ENCODE results near the gene C17orf67. TPM values are rescaled to one million over a fixed set of nuclear protein-coding genes. Genes with fewer than 3 reads are reported as not detected.

Gene C17orf67
- polyA plus RNA-seq (2013, experiment 1 of 2) = 1.4 TPM
- polyA plus RNA-seq (2013, experiment 2 of 2) = 1.4 TPM

GRCh38 chr17:56833809-56834379, at the start of gene C17orf67, which contains the start of gene DGKE:
C17orf67 (minus strand) TSS chr17:56833920; CDS start chr17:56815810, 18,110 bp downstream.
DGKE (plus strand) TSS chr17:56834151; CDS start chr17:56834796, 645 bp downstream.
- H2BK12ac ChIP-seq (ENCODE audit: low read length) = peak within 1 kb of the TSS; percentile 87
- peak within 1 kb of the TSS; percentile 96 for H3K14ac ChIP-seq (ENCODE audit: low read length)
- H2AK5ac ChIP-seq (ENCODE audit: low read depth, low read length) = no peak within 1 kb of the TSS
- H3K23ac ChIP-seq (ENCODE audit: low read depth, low read length, poor library complexity) = peak within 1 kb of the TSS; percentile 92
- H3K4me3 ChIP-seq (ENCODE audit: low read length in 2 of 2) = peak within 1 kb of the TSS; percentile 74 to 89
- no CpG with 5 or more reads among the region's 66 CpGs for WGBS, 2 donors (ENCODE audit: extremely low coverage in 2 of 2, insufficient read length in 2 of 2, insufficient replicate concordance in 1 of 2)
- peaks cover 3 to 8% of the 10 kb centered on the region in 2 donors for H3K4me1 ChIP-seq (ENCODE audit: control insufficient read depth in 2 of 2, insufficient read depth in 1 of 2, low read depth in 1 of 2, low read length in 2 of 2)
- peak within 1 kb of the TSS; percentile 99 for H3K4me2 ChIP-seq (ENCODE audit: insufficient read depth, low read length, poor library complexity, severe bottlenecking)
- H3K36me3 ChIP-seq (replicated peaks in 1 of 2; ENCODE audit: control insufficient read depth in 2 of 2, insufficient read depth in 2 of 2, low read length in 2 of 2) = peaks cover 0 to 6% of the 10 kb centered on the region in 2 donors
- H4K8ac ChIP-seq (ENCODE audit: low read depth, low read length) = no peak within 1 kb of the TSS
- peaks cover 3% of the 10 kb centered on the region for H3K79me1 ChIP-seq (ENCODE audit: low read depth, low read length)
- peak within 1 kb of the TSS; percentile 73 for H2BK120ac ChIP-seq (ENCODE audit: low read depth, low read length)
- H3K27me3 ChIP-seq (ENCODE audit: control insufficient read depth in 3 of 3, insufficient read depth in 3 of 3, low read depth in 1 of 3, low read length in 3 of 3) = peaks cover 0 to 15% (median 0%) of the 10 kb centered on the region in 3 experiments
- H2AFZ ChIP-seq (ENCODE audit: low read length) = peak within 1 kb of the TSS; percentile 99
- peak within 1 kb of the TSS; percentile 90 for H2BK15ac ChIP-seq (ENCODE audit: low read length)
- H3K18ac ChIP-seq (ENCODE audit: low read length) = peak within 1 kb of the TSS; percentile 97
- H3K9me3 ChIP-seq (replicated peaks in 1 of 2; ENCODE audit: control insufficient read depth in 2 of 2, insufficient read depth in 1 of 2, low read depth in 1 of 2, low read length in 2 of 2) = peaks cover 0 to 8% of the 10 kb centered on the region in 2 donors
- H3K9ac ChIP-seq (ENCODE audit: low read depth, low read length, poor library complexity) = peak within 1 kb of the TSS; percentile 89
- H3K4ac ChIP-seq (ENCODE audit: low read length) = peak within 1 kb of the TSS; percentile 85
- peak; percentile 95 for DNase-seq (ENCODE audit: low spot score)
- H3K27ac ChIP-seq (replicated peaks; ENCODE audit: low read length) = peak within 1 kb of the TSS; percentile 34
- H4K91ac ChIP-seq (ENCODE audit: low read depth, low read length, poor library complexity) = no peak within 1 kb of the TSS
- peak within 1 kb of the TSS; percentile 83 for H2BK5ac ChIP-seq (ENCODE audit: low read length)

- Histone ChIP-seq H2BK12ac (ENCODE audit: low read length) (no peak overlapping the region), H3K79me1 (ENCODE audit: low read depth, low read length) (no peaks in the 10 kb centered on the region), H4K8ac (ENCODE audit: low read depth, low read length) (no peak overlapping the region), H3K4me1 (ENCODE audit: control insufficient read depth in 2 of 2, insufficient read depth in 1 of 2, low read depth in 1 of 2, low read length in 2 of 2) (no peaks in the 10 kb centered on the region), H3K9ac (ENCODE audit: low read depth, low read length, poor library complexity) (no peak overlapping the region), H3K27ac (replicated peaks; ENCODE audit: low read length) (no peak overlapping the region), H4K91ac (ENCODE audit: low read depth, low read length, poor library complexity) (no peak overlapping the region), H2BK120ac (ENCODE audit: low read depth, low read length) (no peak overlapping the region), H3K23ac (ENCODE audit: low read depth, low read length, poor library complexity) (no peak overlapping the region), H2AFZ (ENCODE audit: low read length) (no peak overlapping the region), H3K4ac (ENCODE audit: low read length) (no peak overlapping the region), H2BK15ac (ENCODE audit: low read length) (no peak overlapping the region), H3K4me3 (ENCODE audit: low read length in 2 of 2) (no peak overlapping the region), H3K36me3 (replicated peaks in 1 of 2; ENCODE audit: control insufficient read depth in 2 of 2, insufficient read depth in 2 of 2, low read length in 2 of 2) (no peaks in the 10 kb centered on the region), H3K9me3 (replicated peaks in 1 of 2; ENCODE audit: control insufficient read depth in 2 of 2, insufficient read depth in 1 of 2, low read depth in 1 of 2, low read length in 2 of 2) (peaks cover 0 to 5% of the 10 kb centered on the region in 2 donors), H3K14ac (ENCODE audit: low read length) (no peak overlapping the region), H3K4me2 (ENCODE audit: insufficient read depth, low read length, poor library complexity, severe bottlenecking) (no peak overlapping the region), H2AK5ac (ENCODE audit: low read depth, low read length) (no peak overlapping the region), H3K18ac (ENCODE audit: low read length) (no peak overlapping the region), H3K27me3 (ENCODE audit: control insufficient read depth in 3 of 3, insufficient read depth in 3 of 3, low read depth in 1 of 3, low read length in 3 of 3) (peaks cover 0 to 2% (median 0%) of the 10 kb centered on the region in 3 experiments), H2BK5ac (ENCODE audit: low read length) (no peak overlapping the region)
- DNase-seq (ENCODE audit: low spot score) = no peak
- no CpG with 5 or more reads among the region's 3 CpGs for WGBS, 2 donors (ENCODE audit: extremely low coverage in 2 of 2, insufficient read length in 2 of 2, insufficient replicate concordance in 1 of 2)
These were observed 48.1 kb upstream of the C17orf67 start for GRCh38 chr17:56881685-56882295.

GRCh38 chr17:56880571-56880970, 46.9 kb upstream of the C17orf67 start:
- no peak overlapping the region for H3K9ac ChIP-seq (ENCODE audit: low read depth, low read length, poor library complexity)
- no peak overlapping the region for H2BK12ac ChIP-seq (ENCODE audit: low read length)
- H3K4ac ChIP-seq (ENCODE audit: low read length) = no peak overlapping the region
- H3K4me1 ChIP-seq (ENCODE audit: control insufficient read depth in 2 of 2, insufficient read depth in 1 of 2, low read depth in 1 of 2, low read length in 2 of 2) = no peaks in the 10 kb centered on the region
- H3K9me3 ChIP-seq (replicated peaks in 1 of 2; ENCODE audit: control insufficient read depth in 2 of 2, insufficient read depth in 1 of 2, low read depth in 1 of 2, low read length in 2 of 2) = peaks cover 0 to 5% of the 10 kb centered on the region in 2 donors
- H2AK5ac ChIP-seq (ENCODE audit: low read depth, low read length) = no peak overlapping the region
- no peak overlapping the region for H3K23ac ChIP-seq (ENCODE audit: low read depth, low read length, poor library complexity)
- no peak overlapping the region for H4K91ac ChIP-seq (ENCODE audit: low read depth, low read length, poor library complexity)
- H3K14ac ChIP-seq (ENCODE audit: low read length) = no peak overlapping the region
- no peak overlapping the region for H3K27ac ChIP-seq (replicated peaks; ENCODE audit: low read length)
- no peaks in the 10 kb centered on the region for H3K79me1 ChIP-seq (ENCODE audit: low read depth, low read length)
- H3K4me2 ChIP-seq (ENCODE audit: insufficient read depth, low read length, poor library complexity, severe bottlenecking) = no peak overlapping the region
- no peak overlapping the region for H3K18ac ChIP-seq (ENCODE audit: low read length)
- no peak overlapping the region for H2BK15ac ChIP-seq (ENCODE audit: low read length)
- peaks cover 0 to 5% (median 0%) of the 10 kb centered on the region in 3 experiments for H3K27me3 ChIP-seq (ENCODE audit: control insufficient read depth in 3 of 3, insufficient read depth in 3 of 3, low read depth in 1 of 3, low read length in 3 of 3)
- no peak overlapping the region for H4K8ac ChIP-seq (ENCODE audit: low read depth, low read length)
- no CpG with 5 or more reads among the region's 8 CpGs for WGBS, 2 donors (ENCODE audit: extremely low coverage in 2 of 2, insufficient read length in 2 of 2, insufficient replicate concordance in 1 of 2)
- H3K4me3 ChIP-seq (ENCODE audit: low read length in 2 of 2) = no peak overlapping the region
- H2BK5ac ChIP-seq (ENCODE audit: low read length) = no peak overlapping the region
- H2BK120ac ChIP-seq (ENCODE audit: low read depth, low read length) = no peak overlapping the region
- H3K36me3 ChIP-seq (replicated peaks in 1 of 2; ENCODE audit: control insufficient read depth in 2 of 2, insufficient read depth in 2 of 2, low read length in 2 of 2) = no peaks in the 10 kb centered on the region
- DNase-seq (ENCODE audit: low spot score) = no peak
- no peak overlapping the region for H2AFZ ChIP-seq (ENCODE audit: low read length)

- no peak overlapping the region for H2BK12ac ChIP-seq (ENCODE audit: low read length)
- no peaks in the 10 kb centered on the region for H3K36me3 ChIP-seq (replicated peaks in 1 of 2; ENCODE audit: control insufficient read depth in 2 of 2, insufficient read depth in 2 of 2, low read length in 2 of 2)
- H4K8ac ChIP-seq (ENCODE audit: low read depth, low read length) = no peak overlapping the region
- no peak overlapping the region for H2BK15ac ChIP-seq (ENCODE audit: low read length)
- no peak overlapping the region for H2BK120ac ChIP-seq (ENCODE audit: low read depth, low read length)
- no peak overlapping the region for H3K18ac ChIP-seq (ENCODE audit: low read length)
- H3K9me3 ChIP-seq (replicated peaks in 1 of 2; ENCODE audit: control insufficient read depth in 2 of 2, insufficient read depth in 1 of 2, low read depth in 1 of 2, low read length in 2 of 2) = peaks cover 0 to 5% of the 10 kb centered on the region in 2 donors
- no peak overlapping the region for H2AFZ ChIP-seq (ENCODE audit: low read length)
- WGBS, 2 donors (ENCODE audit: extremely low coverage in 2 of 2, insufficient read length in 2 of 2, insufficient replicate concordance in 1 of 2) = no CpG with 5 or more reads among the region's 3 CpGs
- no peak overlapping the region for H2BK5ac ChIP-seq (ENCODE audit: low read length)
- no peaks in the 10 kb centered on the region for H3K4me1 ChIP-seq (ENCODE audit: control insufficient read depth in 2 of 2, insufficient read depth in 1 of 2, low read depth in 1 of 2, low read length in 2 of 2)
- H3K27ac ChIP-seq (replicated peaks; ENCODE audit: low read length) = no peak overlapping the region
- H3K9ac ChIP-seq (ENCODE audit: low read depth, low read length, poor library complexity) = no peak overlapping the region
- no peak overlapping the region for H3K14ac ChIP-seq (ENCODE audit: low read length)
- no peaks in the 10 kb centered on the region for H3K79me1 ChIP-seq (ENCODE audit: low read depth, low read length)
- H3K4ac ChIP-seq (ENCODE audit: low read length) = no peak overlapping the region
- no peak overlapping the region for H3K4me3 ChIP-seq (ENCODE audit: low read length in 2 of 2)
- peaks cover 0 to 5% (median 0%) of the 10 kb centered on the region in 3 experiments for H3K27me3 ChIP-seq (ENCODE audit: control insufficient read depth in 3 of 3, insufficient read depth in 3 of 3, low read depth in 1 of 3, low read length in 3 of 3)
- no peak overlapping the region for H3K23ac ChIP-seq (ENCODE audit: low read depth, low read length, poor library complexity)
- H4K91ac ChIP-seq (ENCODE audit: low read depth, low read length, poor library complexity) = no peak overlapping the region
- no peak overlapping the region for H3K4me2 ChIP-seq (ENCODE audit: insufficient read depth, low read length, poor library complexity, severe bottlenecking)
- no peak for DNase-seq (ENCODE audit: low spot score)
- H2AK5ac ChIP-seq (ENCODE audit: low read depth, low read length) = no peak overlapping the region
These were observed 46.4 kb upstream of the C17orf67 start for GRCh38 chr17:56880133-56880532.

All from neuronal stem cell (in vitro differentiated cells).